ENCODE data around the gene MAPKAPK3.

DNA sequence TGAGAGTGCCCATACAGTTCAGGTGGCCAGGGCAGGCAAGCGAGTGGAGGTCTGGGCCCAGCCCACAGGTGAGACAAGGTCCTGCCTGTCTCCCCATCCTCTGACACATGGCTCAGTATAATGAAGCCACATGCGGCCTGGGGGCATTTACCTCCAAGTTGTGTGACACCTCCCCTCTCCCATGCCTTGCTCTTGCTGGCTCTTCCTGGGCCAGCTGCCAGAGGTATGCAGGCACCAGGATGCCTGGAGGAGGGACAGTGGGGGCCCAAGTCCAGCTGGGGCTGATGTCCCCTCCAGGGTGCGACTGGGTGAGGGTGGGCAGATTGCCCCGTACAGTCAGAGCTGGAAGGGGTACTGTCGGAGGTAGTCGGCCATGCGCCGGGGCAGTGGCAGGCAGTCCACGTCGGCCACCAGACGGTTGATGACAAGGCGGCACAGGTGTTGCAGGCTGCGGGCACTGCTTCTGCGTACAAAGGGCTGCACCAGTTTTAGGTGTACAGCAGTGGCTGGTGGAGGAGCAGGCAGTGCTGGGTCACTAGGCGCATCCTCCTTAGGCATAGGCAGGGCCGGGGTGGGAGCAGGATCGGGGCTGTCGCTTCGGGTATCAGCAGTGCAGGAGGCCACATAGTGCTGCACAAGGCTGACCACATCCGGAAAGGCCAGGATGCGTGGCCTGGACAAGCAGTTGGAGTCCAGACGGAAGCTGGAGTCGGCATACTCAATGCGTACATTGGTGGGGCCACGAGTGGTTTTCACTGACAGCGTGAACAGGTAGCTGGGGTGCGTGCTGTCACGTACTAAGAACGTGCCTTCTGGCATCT is 9.5 kb upstream of the MAPKAPK3 start:
- TF ChIP-seq, protein P1, sequence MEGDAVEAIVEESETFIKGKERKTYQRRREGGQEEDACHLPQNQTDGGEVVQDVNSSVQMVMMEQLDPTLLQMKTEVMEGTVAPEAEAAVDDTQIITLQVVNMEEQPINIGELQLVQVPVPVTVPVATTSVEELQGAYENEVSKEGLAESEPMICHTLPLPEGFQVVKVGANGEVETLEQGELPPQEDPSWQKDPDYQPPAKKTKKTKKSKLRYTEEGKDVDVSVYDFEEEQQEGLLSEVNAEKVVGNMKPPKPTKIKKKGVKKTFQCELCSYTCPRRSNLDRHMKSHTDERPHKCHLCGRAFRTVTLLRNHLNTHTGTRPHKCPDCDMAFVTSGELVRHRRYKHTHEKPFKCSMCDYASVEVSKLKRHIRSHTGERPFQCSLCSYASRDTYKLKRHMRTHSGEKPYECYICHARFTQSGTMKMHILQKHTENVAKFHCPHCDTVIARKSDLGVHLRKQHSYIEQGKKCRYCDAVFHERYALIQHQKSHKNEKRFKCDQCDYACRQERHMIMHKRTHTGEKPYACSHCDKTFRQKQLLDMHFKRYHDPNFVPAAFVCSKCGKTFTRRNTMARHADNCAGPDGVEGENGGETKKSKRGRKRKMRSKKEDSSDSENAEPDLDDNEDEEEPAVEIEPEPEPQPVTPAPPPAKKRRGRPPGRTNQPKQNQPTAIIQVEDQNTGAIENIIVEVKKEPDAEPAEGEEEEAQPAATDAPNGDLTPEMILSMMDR (IDR thresholded peaks at IDR 0.05): no peak
- TF ChIP-seq POLR2A (IDR thresholded peaks at IDR 0.05): no peak
- no peak for TF ChIP-seq EP300 (IDR thresholded peaks at IDR 0.05; ENCODE audit: low read depth)
- no peak for TF ChIP-seq POLR2AphosphoS5 (IDR thresholded peaks at IDR 0.05)
